A549 treated with ZK216348 at 1 μM for 4 hours (cell line): ENCODE results near the gene EZR. TPM values are rescaled to one million over a fixed set of nuclear protein-coding genes. Genes with fewer than 3 reads are reported as not detected.

Source experiments
- total RNA-seq: library from RNA; stranded (reverse); fragments of 200-300 nt; extraction: Qiagen RNA extraction; gene quantifications from 5 replicates; pipeline ENCODE4 v1.2.3, GENCODE V29; 2022; ENCODE audit warnings: low read depth

EZR gene
- 324 to 388 TPM (median 375 TPM) in 5 replicates for total RNA-seq

GRCh38 chr6:158819213-158819976 lies at the start of gene EZR:
Gene EZR (minus strand): TSS chr6:158819368. CDS start chr6:158818093, 1,275 bp downstream.

Other genes starting within 250 kb of the EZR start
- 97.2 to 155 TPM (median 104 TPM) in 5 replicates for gene DYNLT1, start 174.6 kb downstream of the EZR start, total RNA-seq
- 1.1 to 1.8 TPM (median 1.4 TPM) in 5 replicates for gene SYTL3, start 169.3 kb downstream of the EZR start, total RNA-seq
- gene RSPH3, start 180.8 kb upstream of the EZR start, total RNA-seq = 3.9 to 6.0 TPM (median 4.5 TPM) in 5 replicates
- not detected in 5 replicates for gene TAGAP, start 225.6 kb upstream of the EZR start, total RNA-seq